ENCODE measurements around the gene FBLL1.
A peak's percentile ranks its signal among the peaks of the same experiment; 100 is the strongest.

The FBLL1 gene

DNA sequence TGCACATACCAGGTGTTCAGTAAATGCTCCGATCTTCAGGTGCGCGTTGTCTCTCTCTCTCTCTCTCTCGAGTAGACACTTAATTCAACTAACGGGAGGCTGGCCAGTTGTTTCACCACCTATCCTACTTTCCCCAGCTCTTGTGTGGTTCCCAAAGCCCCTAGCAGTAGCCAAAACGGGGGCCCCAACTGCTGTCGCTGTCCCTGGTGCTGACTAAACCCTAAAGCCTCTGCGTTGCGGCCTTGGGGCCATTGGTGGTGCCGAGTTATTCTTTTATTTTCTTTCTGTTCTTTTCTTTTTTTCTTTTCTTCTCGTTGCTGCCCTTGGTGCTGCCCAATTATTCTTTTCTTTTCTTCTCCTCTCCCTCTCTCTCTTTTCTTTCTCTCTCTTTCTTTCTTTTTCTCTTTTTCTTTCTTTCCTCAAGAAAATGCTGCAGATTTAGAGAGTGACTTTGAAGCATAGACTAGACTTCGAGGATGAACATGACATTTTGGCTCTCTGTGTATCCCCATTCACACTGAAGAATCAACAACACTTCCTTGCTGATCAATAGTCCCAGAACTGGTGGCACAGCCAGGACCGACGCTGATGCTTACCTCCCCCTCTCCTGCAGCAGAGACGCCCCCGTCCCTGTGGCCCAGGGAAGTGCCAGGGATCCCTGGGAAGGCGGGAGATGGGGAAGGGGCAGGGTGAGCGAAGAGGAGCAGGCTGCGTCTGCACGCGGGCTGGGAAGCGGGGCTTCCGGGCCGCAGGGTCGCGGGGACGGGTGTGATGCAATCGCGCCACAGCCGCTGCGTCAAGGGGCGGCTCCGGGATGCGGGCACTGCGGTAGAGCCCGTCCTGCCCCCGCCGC is at the start of gene FBLL1:
TSS of gene FBLL1 (plus strand) at position 785 of the 853 bp plus-strand sequence. CDS start 200 bp downstream, outside the sequence.
- no peak within 1 kb of the TSS for H2AFZ ChIP-seq (ENCODE audit: low read length, unreplicated experiment)
- no peaks in the 10 kb centered on the region for H3K4me1 ChIP-seq (ENCODE audit: control insufficient read depth, insufficient read depth, low read length, unreplicated experiment)
- no peaks in the 10 kb centered on the region for H3K36me3 ChIP-seq (ENCODE audit: insufficient read depth, low read length)
- H3K79me2 ChIP-seq (ENCODE audit: control insufficient read depth, insufficient read depth, low read length, unreplicated experiment): no peaks in the 10 kb centered on the region
- H3K4me3 ChIP-seq (ENCODE audit: low read depth, low read length): peak within 1 kb of the TSS; percentile 59
- peaks cover 44% of the 10 kb centered on the region for H3K27me3 ChIP-seq (ENCODE audit: insufficient read depth, low read length)
- no peak within 1 kb of the TSS for H3K27ac ChIP-seq (ENCODE audit: low read depth, low read length)

DNA sequence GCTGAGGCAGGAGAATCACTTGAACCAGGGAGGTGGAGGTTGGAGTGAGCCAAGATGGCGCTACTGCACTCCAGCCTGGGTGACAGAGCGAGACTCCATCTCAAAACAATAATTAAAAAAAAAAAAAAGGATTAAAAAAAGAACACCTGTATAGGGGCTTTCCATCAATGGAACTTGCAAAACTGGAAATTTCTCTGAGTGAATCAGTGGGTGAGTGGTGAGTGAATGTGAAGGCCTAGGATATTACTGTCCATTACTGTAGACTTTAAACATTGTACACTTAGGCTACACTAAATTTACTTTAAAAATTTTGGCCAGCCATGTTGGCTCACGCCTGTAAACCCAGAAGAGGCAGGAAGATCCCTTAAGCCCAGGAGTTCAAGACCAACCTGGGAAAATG is 48.5 kb upstream of the FBLL1 start:
- Histone ChIP-seq H3K27me3 (ENCODE audit: insufficient read depth, low read length) (no peaks in the 10 kb centered on the region), H3K4me3 (ENCODE audit: low read depth, low read length) (no peak overlapping the region), H3K27ac (ENCODE audit: low read depth, low read length) (no peak overlapping the region), H3K79me2 (ENCODE audit: control insufficient read depth, insufficient read depth, low read length, unreplicated experiment) (no peaks in the 10 kb centered on the region), H3K36me3 (ENCODE audit: insufficient read depth, low read length) (no peaks in the 10 kb centered on the region), H2AFZ (ENCODE audit: low read length, unreplicated experiment) (no peak overlapping the region), H3K4me1 (ENCODE audit: control insufficient read depth, insufficient read depth, low read length, unreplicated experiment) (no peaks in the 10 kb centered on the region)

GRCh38 chr5:168481330-168481788 is 47.7 kb upstream of the FBLL1 start:
- no peaks in the 10 kb centered on the region for H3K27me3 ChIP-seq (ENCODE audit: insufficient read depth, low read length)
- no peaks in the 10 kb centered on the region for H3K36me3 ChIP-seq (ENCODE audit: insufficient read depth, low read length)
- H3K79me2 ChIP-seq (ENCODE audit: control insufficient read depth, insufficient read depth, low read length, unreplicated experiment): peaks cover under 1% of the 10 kb centered on the region
- peaks cover 4% of the 10 kb centered on the region for H3K4me1 ChIP-seq (ENCODE audit: control insufficient read depth, insufficient read depth, low read length, unreplicated experiment)
- H3K27ac ChIP-seq (ENCODE audit: low read depth, low read length): no peak overlapping the region
- no peak overlapping the region for H2AFZ ChIP-seq (ENCODE audit: low read length, unreplicated experiment)
- no peak overlapping the region for H3K4me3 ChIP-seq (ENCODE audit: low read depth, low read length)

DNA sequence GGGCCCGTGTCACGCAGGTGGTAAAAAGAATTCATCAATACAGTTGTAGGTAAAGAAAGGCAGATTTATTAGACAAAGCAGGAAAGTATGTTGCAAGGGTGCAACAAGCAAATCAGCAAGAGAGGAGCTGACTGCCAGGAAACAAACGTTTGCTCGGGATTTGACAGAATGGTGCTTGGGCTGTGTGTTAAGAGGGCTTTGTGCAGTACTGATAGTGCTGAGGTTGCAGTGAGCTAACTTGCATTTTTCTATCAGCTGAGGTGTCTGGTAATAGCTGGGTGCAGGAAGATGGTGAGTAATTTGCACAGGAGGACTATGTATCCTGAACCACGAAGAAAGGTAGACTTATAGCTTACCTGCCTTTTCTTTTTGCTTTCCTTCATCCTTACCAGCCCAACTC is 46.7 kb upstream of the FBLL1 start:
- H3K4me1 ChIP-seq (ENCODE audit: control insufficient read depth, insufficient read depth, low read length, unreplicated experiment): peaks cover 5% of the 10 kb centered on the region
- H3K79me2 ChIP-seq (ENCODE audit: control insufficient read depth, insufficient read depth, low read length, unreplicated experiment): peaks cover 11% of the 10 kb centered on the region
- no peak overlapping the region for H3K27ac ChIP-seq (ENCODE audit: low read depth, low read length)
- H3K36me3 ChIP-seq (ENCODE audit: insufficient read depth, low read length): no peaks in the 10 kb centered on the region
- no peaks in the 10 kb centered on the region for H3K27me3 ChIP-seq (ENCODE audit: insufficient read depth, low read length)
- H3K4me3 ChIP-seq (ENCODE audit: low read depth, low read length): no peak overlapping the region
- no peak overlapping the region for H2AFZ ChIP-seq (ENCODE audit: low read length, unreplicated experiment)

- Histone ChIP-seq H3K79me2 (ENCODE audit: control insufficient read depth, insufficient read depth, low read length, unreplicated experiment) (peaks cover 43% of the 10 kb centered on the region), H3K4me3 (ENCODE audit: low read depth, low read length) (peak within 1 kb of the TSS; percentile 99), H3K27ac (ENCODE audit: low read depth, low read length) (peak within 1 kb of the TSS; percentile 76), H2AFZ (ENCODE audit: low read length, unreplicated experiment) (peak within 1 kb of the TSS; percentile 88), H3K4me1 (ENCODE audit: control insufficient read depth, insufficient read depth, low read length, unreplicated experiment) (peaks cover 14% of the 10 kb centered on the region), H3K36me3 (ENCODE audit: insufficient read depth, low read length) (peaks cover 18% of the 10 kb centered on the region), H3K27me3 (ENCODE audit: insufficient read depth, low read length) (no peaks in the 10 kb centered on the region)
Observed at GRCh38 chr5:168486136-168486879, 42.8 kb upstream of the FBLL1 start, which contains the start of gene RARS1. Gene RARS1, plus strand, starts transcription at chr5:168486471. Its CDS starts 28 bp downstream, at chr5:168486499.

DNA sequence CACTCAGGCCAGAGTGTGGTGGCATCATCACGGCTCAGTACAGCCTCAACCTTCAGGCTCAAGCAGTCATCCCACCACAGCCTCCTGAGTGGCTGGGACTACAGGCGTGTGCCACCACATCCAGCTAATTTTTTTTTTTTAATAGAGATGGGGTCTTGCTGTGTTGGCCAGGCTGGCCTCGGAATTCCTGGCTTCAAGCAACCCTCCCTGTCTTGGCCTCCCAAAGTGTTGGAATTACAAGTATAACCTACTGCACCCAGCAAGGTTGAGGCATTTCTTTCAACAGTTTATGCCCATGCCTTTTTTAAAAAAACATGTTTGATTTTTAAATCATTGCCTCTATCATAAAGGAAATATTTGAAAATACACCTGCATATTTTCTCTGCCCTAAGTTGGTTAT is 40.0 kb upstream of the FBLL1 start:
- Histone ChIP-seq H3K79me2 (ENCODE audit: control insufficient read depth, insufficient read depth, low read length, unreplicated experiment) (peaks cover 51% of the 10 kb centered on the region), H3K4me1 (ENCODE audit: control insufficient read depth, insufficient read depth, low read length, unreplicated experiment) (peaks cover 14% of the 10 kb centered on the region), H3K27me3 (ENCODE audit: insufficient read depth, low read length) (no peaks in the 10 kb centered on the region), H2AFZ (ENCODE audit: low read length, unreplicated experiment) (no peak overlapping the region), H3K27ac (ENCODE audit: low read depth, low read length) (no peak overlapping the region), H3K36me3 (ENCODE audit: insufficient read depth, low read length) (peaks cover 40% of the 10 kb centered on the region), H3K4me3 (ENCODE audit: low read depth, low read length) (no peak overlapping the region)

GRCh38 chr5:168494057-168494555 is 35.0 kb upstream of the FBLL1 start:
- Histone ChIP-seq H3K79me2 (ENCODE audit: control insufficient read depth, insufficient read depth, low read length, unreplicated experiment) (peaks cover 25% of the 10 kb centered on the region), H3K36me3 (ENCODE audit: insufficient read depth, low read length) (peaks cover 44% of the 10 kb centered on the region), H3K4me3 (ENCODE audit: low read depth, low read length) (no peak overlapping the region), H3K27ac (ENCODE audit: low read depth, low read length) (no peak overlapping the region), H3K4me1 (ENCODE audit: control insufficient read depth, insufficient read depth, low read length, unreplicated experiment) (no peaks in the 10 kb centered on the region), H2AFZ (ENCODE audit: low read length, unreplicated experiment) (no peak overlapping the region), H3K27me3 (ENCODE audit: insufficient read depth, low read length) (no peaks in the 10 kb centered on the region)

GRCh38 chr5:168502563-168503237 is 26.4 kb upstream of the FBLL1 start:
- no peaks in the 10 kb centered on the region for H3K4me1 ChIP-seq (ENCODE audit: control insufficient read depth, insufficient read depth, low read length, unreplicated experiment)
- no peaks in the 10 kb centered on the region for H3K79me2 ChIP-seq (ENCODE audit: control insufficient read depth, insufficient read depth, low read length, unreplicated experiment)
- H3K27me3 ChIP-seq (ENCODE audit: insufficient read depth, low read length): no peaks in the 10 kb centered on the region
- no peak overlapping the region for H3K27ac ChIP-seq (ENCODE audit: low read depth, low read length)
- H3K36me3 ChIP-seq (ENCODE audit: insufficient read depth, low read length): peaks cover 42% of the 10 kb centered on the region
- H2AFZ ChIP-seq (ENCODE audit: low read length, unreplicated experiment): no peak overlapping the region
- H3K4me3 ChIP-seq (ENCODE audit: low read depth, low read length): no peak overlapping the region

- no peak overlapping the region for H3K27ac ChIP-seq (ENCODE audit: low read depth, low read length)
- H3K79me2 ChIP-seq (ENCODE audit: control insufficient read depth, insufficient read depth, low read length, unreplicated experiment): no peaks in the 10 kb centered on the region
- no peaks in the 10 kb centered on the region for H3K4me1 ChIP-seq (ENCODE audit: control insufficient read depth, insufficient read depth, low read length, unreplicated experiment)
- peaks cover 68% of the 10 kb centered on the region for H3K36me3 ChIP-seq (ENCODE audit: insufficient read depth, low read length)
- H3K4me3 ChIP-seq (ENCODE audit: low read depth, low read length): no peak overlapping the region
- no peak overlapping the region for H2AFZ ChIP-seq (ENCODE audit: low read length, unreplicated experiment)
- H3K27me3 ChIP-seq (ENCODE audit: insufficient read depth, low read length): no peaks in the 10 kb centered on the region
Observed at GRCh38 chr5:168513861-168514428, 15.2 kb upstream of the FBLL1 start.

DNA sequence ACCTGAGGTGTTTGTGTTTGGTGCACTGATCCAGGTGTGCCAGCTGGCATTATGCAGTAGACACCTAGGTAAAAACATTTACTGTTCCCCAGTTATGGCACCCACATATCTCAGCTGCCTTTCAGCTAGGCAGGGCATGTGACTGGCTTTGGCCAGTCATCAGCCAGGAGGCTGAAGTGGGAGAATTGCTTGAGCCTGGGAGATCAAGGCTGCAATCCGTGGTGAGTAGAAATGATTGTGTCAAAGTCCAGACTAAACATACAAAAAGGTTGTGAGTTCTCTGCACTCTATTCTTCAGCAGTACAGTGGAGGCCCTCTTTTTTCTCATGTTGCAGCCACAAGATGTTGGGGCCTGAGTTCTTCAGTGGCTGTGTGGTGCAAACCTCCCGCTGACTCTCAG is 3.2 kb upstream of the FBLL1 start:
- Histone ChIP-seq H3K4me1 (ENCODE audit: control insufficient read depth, insufficient read depth, low read length, unreplicated experiment) (no peaks in the 10 kb centered on the region), H3K27ac (ENCODE audit: low read depth, low read length) (no peak overlapping the region), H3K36me3 (ENCODE audit: insufficient read depth, low read length) (no peaks in the 10 kb centered on the region), H3K79me2 (ENCODE audit: control insufficient read depth, insufficient read depth, low read length, unreplicated experiment) (no peaks in the 10 kb centered on the region), H3K4me3 (ENCODE audit: low read depth, low read length) (no peak overlapping the region), H3K27me3 (ENCODE audit: insufficient read depth, low read length) (peaks cover 24% of the 10 kb centered on the region), H2AFZ (ENCODE audit: low read length, unreplicated experiment) (no peak overlapping the region)

Measured in ACC112 (cell line).